WERI-Rb-1 (cell line): Measurements from ENCODE around the gene CTSZ.

Source experiments
- DNase-seq: peaks from one replicate; pipeline ENCODE4 v3.0.0-alpha.2; 2020
- H3K27ac ChIP-seq: fragments of 250-450 bp; sonication (Bioruptor Pico); 2 replicates; pipeline ENCODE4 v1.5.1; 2020; ENCODE audit warnings: mild to moderate bottlenecking, moderate library complexity
- H3K27me3 ChIP-seq: fragments of 250-450 bp; sonication (Bioruptor Pico); 2 replicates; pipeline ENCODE4 v1.5.1; 2021; ENCODE audit warnings: mild to moderate bottlenecking, low read depth, moderate library complexity; ENCODE audit not compliant: insufficient read depth, severe bottlenecking
- H3K36me3 ChIP-seq: fragments of 250-450 bp; sonication (Bioruptor Pico); 2 replicates; pipeline ENCODE4 v1.5.1; 2020; ENCODE audit warnings: mild to moderate bottlenecking, moderate library complexity
- H3K4me3 ChIP-seq: 2 replicates; pipeline ENCODE4 v1.5.1; 2011; ENCODE audit warnings: low read depth, mild to moderate bottlenecking, control low read depth, low read length
- H3K9me3 ChIP-seq: fragments of 250-450 bp; sonication (Bioruptor Pico); 2 replicates; pipeline ENCODE4 v1.5.1; 2021; ENCODE audit warnings: mild to moderate bottlenecking, moderate library complexity; ENCODE audit not compliant: severe bottlenecking
- CTCF ChIP-seq: IDR thresholded peaks from 2 replicates; pipeline ENCODE4 v1.5.1; 2011; ENCODE audit warnings: low read depth, mild to moderate bottlenecking, control low read depth, inconsistent platforms, low read length

The CTSZ gene

GRCh38 chr20:59002874-59003399 is 4.1 kb downstream of the CTSZ start:
- no peak overlapping the region for H3K4me3 ChIP-seq
- H3K27ac ChIP-seq = no peak overlapping the region
- no peak for DNase-seq
- H3K27me3 ChIP-seq = no peaks in the 10 kb centered on the region
- no peak for TF ChIP-seq CTCF
- H3K36me3 ChIP-seq = no peaks in the 10 kb centered on the region
- H3K9me3 ChIP-seq = no peaks in the 10 kb centered on the region

GRCh38 chr20:59002388-59002787 is 4.7 kb downstream of the CTSZ start:
- no peak for DNase-seq
- Histone ChIP-seq H3K27ac (no peak overlapping the region), H3K27me3 (no peaks in the 10 kb centered on the region), H3K4me3 (no peak overlapping the region), H3K9me3 (no peaks in the 10 kb centered on the region), H3K36me3 (no peaks in the 10 kb centered on the region)
- TF ChIP-seq CTCF = no peak

GRCh38 chr20:59001449-59002171 is 5.4 kb downstream of the CTSZ start:
- TF ChIP-seq CTCF = no peak
- no peak for DNase-seq
- H3K36me3 ChIP-seq = peaks cover 1% of the 10 kb centered on the region; the same call in 1 of the 2 replicates

GRCh38 chr20:59001068-59001448 is 6.0 kb downstream of the CTSZ start:
- no peaks in the 10 kb centered on the region for H3K9me3 ChIP-seq
- no peaks in the 10 kb centered on the region for H3K27me3 ChIP-seq
- no peak for TF ChIP-seq CTCF
- peaks cover 5% of the 10 kb centered on the region for H3K36me3 ChIP-seq
- no peak overlapping the region for H3K27ac ChIP-seq
- H3K4me3 ChIP-seq = no peak overlapping the region
- DNase-seq = no peak

More at GRCh38 chr20:59001449-59002171, 5.4 kb downstream of the CTSZ start:
- no peak overlapping the region for H3K4me3 ChIP-seq
- H3K9me3 ChIP-seq = no peaks in the 10 kb centered on the region
- no peaks in the 10 kb centered on the region for H3K27me3 ChIP-seq
- H3K27ac ChIP-seq = no peak overlapping the region

- TF ChIP-seq CTCF = no peak
- H3K27me3 ChIP-seq = no peaks in the 10 kb centered on the region
- no peak for DNase-seq
- H3K4me3 ChIP-seq = no peak overlapping the region
- H3K27ac ChIP-seq = no peak overlapping the region
- peaks cover 12% of the 10 kb centered on the region for H3K36me3 ChIP-seq
- H3K9me3 ChIP-seq = no peaks in the 10 kb centered on the region
Measured at GRCh38 chr20:59000326-59000725, 6.7 kb downstream of the CTSZ start.

- Histone ChIP-seq H3K9me3 (no peaks in the 10 kb centered on the region), H3K36me3 (peaks cover 29% of the 10 kb centered on the region), H3K27ac (no peak overlapping the region), H3K4me3 (no peak overlapping the region), H3K27me3 (no peaks in the 10 kb centered on the region)
- TF ChIP-seq CTCF = no peak
- no peak for DNase-seq
Measured at GRCh38 chr20:58998656-58999055, 8.4 kb downstream of the CTSZ start.
